IPS DF 19.7 (cell line): Measurements from ENCODE around the gene LRPAP1.
"Not testable (repeated sequence)": the region's sequence is repeated elsewhere in the genome, so short reads cannot be mapped to it uniquely, and the experiment has no call there.

Source experiments
- DNase-seq: peaks from one replicate; pipeline ENCODE4 v3.0.0-alpha.2; 2013; ENCODE audit warnings: low read depth, low spot score

The LRPAP1 gene, protein sequence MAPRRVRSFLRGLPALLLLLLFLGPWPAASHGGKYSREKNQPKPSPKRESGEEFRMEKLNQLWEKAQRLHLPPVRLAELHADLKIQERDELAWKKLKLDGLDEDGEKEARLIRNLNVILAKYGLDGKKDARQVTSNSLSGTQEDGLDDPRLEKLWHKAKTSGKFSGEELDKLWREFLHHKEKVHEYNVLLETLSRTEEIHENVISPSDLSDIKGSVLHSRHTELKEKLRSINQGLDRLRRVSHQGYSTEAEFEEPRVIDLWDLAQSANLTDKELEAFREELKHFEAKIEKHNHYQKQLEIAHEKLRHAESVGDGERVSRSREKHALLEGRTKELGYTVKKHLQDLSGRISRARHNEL

DNA sequence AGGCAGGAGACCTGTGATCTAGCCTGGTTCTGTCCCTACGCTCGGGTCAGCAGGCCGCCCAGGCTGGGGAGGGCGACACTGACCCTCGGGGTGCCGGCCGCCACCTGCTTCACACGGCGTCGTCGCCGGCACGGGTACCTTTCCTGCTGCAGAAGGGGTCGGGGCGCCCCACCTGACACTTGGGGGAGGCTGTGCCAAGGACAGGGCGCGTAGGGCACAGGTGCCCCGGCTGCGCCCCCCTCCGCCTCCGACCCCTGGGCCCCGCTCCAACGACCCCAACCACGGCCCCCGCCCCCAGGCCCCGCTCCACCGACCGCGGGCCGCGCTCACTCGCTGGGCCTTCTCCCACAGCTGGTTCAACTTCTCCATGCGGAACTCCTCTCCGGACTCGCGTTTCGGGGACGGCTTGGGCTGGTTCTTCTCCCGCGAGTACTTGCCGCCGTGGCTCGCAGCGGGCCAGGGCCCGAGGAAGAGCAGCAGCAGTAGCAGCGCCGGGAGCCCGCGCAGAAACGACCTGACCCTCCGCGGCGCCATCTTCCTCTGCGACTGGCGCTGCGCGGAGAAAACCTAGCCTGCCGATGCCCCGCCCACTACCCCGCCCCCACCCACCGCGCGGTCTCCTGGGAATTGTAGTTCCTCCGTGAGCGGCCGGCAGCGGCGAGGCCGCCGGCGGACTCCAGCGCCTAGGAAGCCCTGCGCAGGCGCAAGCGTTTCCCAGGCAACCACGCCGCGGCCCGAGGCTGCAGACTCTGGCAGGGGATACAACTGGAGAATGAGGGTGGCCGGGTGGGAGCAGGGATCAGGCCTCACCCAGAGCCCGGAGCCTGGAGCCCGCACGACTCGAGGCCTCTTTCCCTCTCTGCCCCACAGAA, at the start of gene LRPAP1:
Gene LRPAP1, minus strand, starts transcription at position 544 of the 872 bp plus-strand sequence. Its CDS starts 10 bp downstream, at position 534.
- DNase-seq = peak; percentile 64

DNA sequence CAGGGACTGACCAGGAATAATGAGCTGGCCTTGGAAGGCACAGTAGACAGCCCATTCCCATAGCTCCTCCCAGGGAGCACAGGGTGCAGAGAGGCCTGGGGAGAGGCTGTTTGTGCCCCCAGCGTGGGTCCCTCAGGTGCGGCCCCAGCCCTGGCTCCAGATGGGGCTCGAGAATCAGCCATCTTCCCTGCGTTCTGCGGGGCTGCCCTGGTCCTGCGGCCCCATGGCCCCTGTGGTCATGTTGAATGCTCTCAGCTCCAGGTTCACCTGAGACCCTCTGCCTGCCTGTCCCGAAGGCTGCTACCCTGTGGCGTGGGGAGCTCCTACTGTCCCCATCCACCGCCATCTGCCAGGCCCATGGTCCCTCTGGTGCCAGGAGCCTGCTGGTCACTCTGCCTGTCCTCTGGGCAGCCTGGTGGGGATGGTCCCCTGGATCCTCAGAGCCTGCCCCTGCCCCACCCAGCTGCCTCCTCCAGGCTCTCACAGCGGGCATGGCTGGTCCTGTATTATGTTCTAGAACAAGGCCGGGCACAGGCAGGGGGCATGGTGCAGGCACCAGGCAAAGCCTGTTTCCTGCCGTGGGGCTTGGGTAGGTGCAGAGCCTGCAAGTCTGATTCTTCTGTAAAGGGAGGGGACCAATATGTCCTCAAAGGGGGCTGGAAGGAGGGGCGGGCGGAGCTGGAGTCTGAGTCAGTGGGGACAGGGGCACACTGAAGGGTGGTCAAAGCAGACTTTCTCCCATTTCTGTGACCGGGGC, 49.3 kb upstream of the LRPAP1 start:
- DNase-seq = not testable (repeated sequence)

DNA sequence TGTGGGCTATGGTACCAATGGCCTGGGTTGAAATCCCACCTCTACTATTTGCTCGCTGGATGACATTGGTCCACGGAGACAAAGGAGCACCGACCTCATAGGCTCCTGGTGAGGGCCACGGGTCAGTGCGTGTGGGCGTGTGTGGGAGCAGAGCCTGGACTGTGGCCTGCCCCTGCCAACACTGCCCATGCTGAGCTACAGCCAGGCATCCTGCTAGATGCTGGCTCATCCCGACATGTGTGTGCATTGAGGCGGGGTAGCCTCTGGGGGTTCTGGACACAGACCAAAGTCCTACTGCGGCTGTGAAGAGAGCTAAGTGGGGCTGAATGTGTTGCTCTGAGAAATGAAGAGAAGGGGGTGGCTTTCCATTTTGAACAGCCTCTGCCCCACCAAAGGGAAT, 48.6 kb upstream of the LRPAP1 start:
- DNase-seq = not testable (repeated sequence)

- not testable (repeated sequence) for DNase-seq
Measured at GRCh38 chr4:3578527-3579144, 46.4 kb upstream of the LRPAP1 start.

DNA sequence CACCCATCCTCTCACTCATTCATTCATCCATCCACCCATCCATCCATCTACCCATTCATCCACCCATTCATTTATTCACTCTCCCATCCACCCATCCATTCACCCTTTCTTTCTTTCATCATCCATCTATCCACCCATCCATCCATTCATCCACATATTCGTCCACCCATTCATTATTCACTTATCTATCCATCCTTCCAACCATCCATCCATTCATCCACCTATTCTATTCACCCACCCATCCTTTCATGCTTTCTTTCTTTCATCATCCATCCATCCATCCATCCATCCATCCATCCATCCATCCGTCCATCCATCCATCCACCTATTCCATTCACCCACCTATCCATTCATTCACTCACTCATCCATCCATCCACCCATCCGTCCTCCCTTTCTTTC, 45.8 kb upstream of the LRPAP1 start:
- DNase-seq = not testable (repeated sequence)

DNA sequence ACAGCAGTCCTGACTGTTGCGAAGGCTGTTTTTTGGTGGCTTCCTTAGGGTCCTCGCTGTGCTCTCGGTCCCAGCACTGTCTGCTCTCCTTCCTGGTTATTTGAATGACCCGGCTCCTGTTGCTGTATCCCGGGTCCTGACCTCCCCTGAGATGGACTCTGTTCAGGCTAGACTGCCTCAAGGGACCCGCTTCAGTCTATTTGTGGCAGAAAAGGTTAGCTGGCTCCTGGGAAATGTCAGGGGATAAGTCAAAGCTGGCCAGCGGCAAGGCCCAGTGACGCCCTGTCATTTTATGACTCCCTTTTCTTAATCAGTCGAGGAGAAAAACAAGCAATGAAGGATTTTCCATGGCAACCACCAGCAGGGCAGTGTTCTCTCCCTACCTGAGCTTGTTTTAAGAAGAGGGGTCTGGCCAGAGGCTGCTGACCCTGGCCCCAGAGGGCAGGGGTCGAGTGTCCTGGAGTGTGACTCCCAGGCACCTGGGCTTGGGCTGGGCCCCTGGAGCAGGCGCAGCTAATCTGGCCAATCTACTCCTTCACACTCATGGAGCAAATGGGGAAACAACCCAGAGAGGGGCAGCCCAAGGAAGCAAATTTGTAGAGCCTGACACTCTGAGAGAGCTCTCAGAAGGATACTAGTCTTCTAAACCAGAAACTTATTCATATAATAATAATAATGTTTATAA, 45.1 kb upstream of the LRPAP1 start:
- not testable (repeated sequence) for DNase-seq

DNA sequence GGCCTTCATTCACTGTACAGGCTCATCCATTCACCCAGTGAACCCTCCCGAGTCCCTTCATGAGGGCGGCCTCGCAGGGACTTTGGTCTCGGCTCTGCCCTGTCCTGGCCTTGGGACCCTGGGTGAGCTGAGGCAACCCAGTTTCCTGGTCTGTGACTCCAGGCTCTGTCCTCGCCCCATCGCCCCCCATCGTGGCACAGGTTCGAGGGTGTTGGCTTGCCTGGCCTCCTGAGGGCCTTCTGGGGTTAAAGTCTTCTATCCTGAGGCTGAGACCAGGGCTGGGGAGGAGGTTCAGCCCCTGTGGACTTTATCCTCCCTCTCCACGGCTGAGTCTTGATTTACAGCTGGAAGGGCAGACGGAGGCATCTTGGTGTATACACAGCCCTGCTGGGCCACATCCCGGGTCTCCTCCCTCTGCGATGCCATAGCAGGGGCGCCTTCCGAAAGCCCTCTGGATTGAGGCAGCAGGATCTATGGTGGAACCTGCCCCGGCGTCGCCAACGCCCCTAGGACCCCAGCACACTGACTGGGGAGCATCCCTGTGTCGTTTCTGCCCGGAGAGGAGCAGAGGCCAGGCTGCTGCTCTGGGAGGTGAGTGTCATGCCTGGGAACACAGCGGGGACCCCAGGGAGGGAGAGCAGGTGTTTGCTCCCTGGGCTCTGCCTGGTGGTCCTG, 44.4 kb upstream of the LRPAP1 start:
- not testable (repeated sequence) for DNase-seq

DNA sequence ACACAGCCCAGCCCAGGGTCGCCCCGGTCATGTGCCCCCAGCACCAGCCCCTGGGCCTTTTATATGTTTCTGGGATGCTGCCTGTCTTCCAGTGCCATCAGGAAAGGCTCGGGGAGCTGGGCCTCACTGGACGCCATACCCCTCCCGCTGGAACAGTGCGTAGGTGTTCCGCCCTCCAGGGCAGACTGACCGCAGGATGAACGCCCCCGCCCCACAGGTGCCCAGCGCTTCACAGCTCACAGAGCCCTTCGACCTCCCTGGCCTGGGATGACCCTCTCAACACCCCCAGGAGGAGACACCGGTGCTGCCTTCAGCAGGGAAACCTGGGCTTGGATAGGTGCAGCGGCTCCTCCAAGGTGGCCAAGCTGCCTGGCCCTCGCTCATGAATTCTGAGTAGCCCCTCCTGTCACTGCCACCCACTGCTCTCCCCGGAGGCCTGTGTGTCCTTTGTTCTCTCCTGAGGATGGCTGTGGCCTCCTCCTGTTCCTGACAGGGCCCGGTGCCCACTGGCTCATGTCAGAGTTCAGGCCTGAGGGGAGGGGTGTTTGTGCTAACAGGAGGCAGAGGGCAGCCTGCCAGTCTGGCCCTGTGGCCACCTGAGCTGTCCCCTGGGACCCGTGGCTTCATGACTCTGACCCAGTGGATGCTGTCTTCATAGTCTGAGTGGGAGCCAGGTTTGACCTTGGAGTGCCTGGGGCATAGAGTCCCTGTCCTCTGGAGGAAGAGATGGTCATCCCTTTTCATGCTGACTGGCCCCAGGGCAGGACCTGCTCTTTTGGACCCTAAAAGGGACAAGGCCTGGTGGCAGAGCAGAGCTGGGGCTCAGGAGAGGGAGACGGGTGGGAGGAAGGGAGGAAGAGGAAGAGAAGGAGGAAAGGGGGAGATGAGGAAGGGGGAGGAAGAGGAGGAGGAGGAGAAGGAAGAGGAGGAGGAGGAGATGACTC, 43.5 kb upstream of the LRPAP1 start:
- DNase-seq = not testable (repeated sequence)

GRCh38 chr4:3574865-3575264, 42.6 kb upstream of the LRPAP1 start:
- not testable (repeated sequence) for DNase-seq

GRCh38 chr4:3574346-3574745, 42.1 kb upstream of the LRPAP1 start:
- not testable (repeated sequence) for DNase-seq

- DNase-seq = no peak
Measured at GRCh38 chr4:3573131-3573530, 40.9 kb upstream of the LRPAP1 start.

GRCh38 chr4:3572363-3572762, 40.1 kb upstream of the LRPAP1 start:
- no peak for DNase-seq

GRCh38 chr4:3571921-3572320, 39.7 kb upstream of the LRPAP1 start:
- DNase-seq = no peak

DNA sequence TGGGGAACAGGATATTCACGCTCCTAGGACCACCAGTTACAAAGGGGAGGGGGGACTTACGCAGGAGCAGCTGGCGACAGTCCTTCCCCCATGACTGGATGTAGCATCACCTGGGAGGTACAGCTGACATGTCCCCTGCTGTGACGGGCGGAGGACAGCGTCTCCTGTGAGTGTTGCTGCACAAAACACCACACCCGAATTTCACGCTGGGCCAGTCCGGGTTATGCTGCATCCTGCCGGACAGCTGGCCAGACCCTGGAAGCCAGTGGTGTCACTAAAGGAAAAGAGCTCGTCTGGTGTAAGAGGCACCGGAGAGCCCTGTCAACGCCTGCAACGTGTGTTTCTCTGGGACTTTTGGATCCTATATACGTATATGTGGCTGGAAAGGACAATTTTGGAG, 38.7 kb upstream of the LRPAP1 start:
- not testable (repeated sequence) for DNase-seq

DNA sequence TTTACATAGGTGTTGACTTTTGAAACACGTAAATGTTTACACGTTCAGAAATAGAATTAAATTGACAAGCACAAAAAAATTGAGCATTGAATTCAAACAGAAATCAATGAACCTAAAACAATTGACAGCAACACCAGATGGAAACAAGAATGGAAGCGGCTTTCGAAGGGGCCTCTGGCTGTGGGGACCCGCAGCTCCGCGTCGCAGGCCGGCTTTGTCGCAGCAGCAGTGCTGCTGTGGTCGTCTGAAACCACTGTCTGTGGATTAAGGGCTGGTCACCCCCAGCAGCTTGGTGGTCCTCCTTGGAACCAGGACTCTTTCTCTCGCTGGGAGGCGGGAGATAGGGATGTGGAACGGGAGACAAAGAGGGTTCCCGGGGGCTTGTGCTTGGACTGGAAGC, 37.4 kb upstream of the LRPAP1 start:
- DNase-seq = not testable (repeated sequence)

DNA sequence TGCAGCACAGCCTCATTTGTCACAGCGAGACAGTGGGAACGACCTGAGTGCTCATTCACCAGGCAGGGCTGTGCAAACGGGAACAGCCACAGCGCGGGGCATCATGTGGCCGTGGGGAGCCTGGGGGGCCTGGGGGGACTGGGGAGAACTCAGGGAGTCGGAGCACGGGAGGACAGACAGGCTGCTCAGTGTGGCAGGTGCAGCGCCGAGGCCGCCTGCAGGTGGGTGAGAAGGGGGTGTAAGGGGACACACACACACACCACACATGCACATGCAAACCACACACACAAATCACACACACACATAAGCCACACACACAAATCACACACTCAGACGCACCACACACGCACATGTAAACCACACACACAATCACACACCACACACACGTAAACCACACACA, 34.5 kb upstream of the LRPAP1 start:
- DNase-seq = not testable (repeated sequence)

GRCh38 chr4:3566301-3566700, 34.1 kb upstream of the LRPAP1 start:
- not testable (repeated sequence) for DNase-seq

DNA sequence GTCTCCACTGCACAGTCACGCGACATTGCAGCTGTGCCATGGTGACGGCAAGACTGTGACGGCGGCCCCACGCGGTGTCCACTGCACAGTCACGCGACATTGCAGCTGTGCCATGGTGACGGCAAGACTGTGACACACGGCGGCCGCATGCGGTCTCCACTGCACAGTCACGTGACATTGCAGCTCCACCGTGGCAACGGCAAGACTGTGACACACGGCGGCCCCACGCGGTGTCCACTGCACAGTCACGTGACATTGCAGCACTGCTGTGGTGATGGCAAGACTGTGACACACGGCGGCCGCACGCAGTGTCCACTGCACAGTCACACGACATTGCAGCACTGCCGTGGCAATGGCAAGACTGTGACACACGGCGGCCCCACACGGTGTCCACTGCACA, 32.7 kb upstream of the LRPAP1 start:
- not testable (repeated sequence) for DNase-seq

DNA sequence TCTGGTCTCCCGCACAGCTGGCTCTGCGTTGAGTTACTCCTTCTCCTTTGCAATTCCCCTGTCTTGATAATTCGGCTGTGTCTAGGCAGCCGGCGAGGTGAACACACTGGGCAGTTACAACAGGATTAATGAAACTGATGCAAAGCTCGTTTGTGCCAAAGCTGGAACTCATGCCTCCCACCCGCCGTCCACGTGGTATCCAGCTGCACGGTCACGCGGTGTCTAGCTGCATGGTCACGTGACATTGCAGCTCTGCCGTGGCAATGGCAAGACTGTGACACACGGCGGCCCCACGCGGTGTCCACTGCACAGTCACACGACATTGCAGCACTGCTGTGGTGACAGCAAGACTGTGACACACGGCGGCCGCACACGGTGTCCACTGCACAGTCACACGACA, 31.2 kb upstream of the LRPAP1 start:
- DNase-seq = no peak
